Stomach (tissue), 4 donors: ENCODE measurements around the gene SYNPO2.

ENCODE experiments used
- POLR2AphosphoS5 ChIP-seq, 3 donors: sonication (generic); formaldehyde crosslinking; IDR thresholded peaks; one replicate each; pipeline ENCODE4 v1.6.1; 2016; ENCODE audit warnings: antibody characterized with exemption in 3 of 3
- TF ChIP-seq, protein P1 (sequence below), 7 experiments: fragments of 450-650 bp in 4 of 7; fragments of 200-600 bp in 3 of 7; sonication (generic) in 3 of 7; IDR thresholded peaks; one replicate each; pipeline ENCODE4 v1.5.1; 2016 to 2019; ENCODE audit warnings: antibody characterized with exemption in 7 of 7, control low read depth in 2 of 7, mild to moderate bottlenecking in 1 of 7

DNA sequence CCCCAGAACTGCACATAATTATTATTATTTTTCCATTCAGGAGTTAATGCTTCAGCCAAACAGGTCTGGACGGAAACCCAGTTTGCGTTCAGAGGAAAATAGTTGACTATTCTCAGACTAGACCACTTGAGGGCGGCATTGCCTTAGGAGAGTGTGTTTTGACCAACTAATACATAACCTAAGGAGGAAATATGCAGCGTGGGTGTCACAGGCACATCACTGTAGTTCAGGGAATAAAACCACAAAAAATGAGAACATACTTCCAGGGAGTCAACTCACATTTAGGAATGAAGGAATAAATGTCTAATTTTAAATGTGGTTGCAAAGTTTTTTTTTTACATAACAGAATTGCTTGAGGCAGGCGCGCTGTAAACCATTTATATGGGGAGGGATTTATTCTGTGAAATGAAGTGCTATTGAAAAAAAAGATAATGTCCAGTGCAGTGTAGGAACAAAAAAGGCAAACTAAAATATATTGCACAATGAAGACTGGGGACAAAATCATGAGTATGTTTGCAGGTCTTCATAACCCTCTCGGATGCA, 93.3 kb downstream of the SYNPO2 start:
- TF ChIP-seq POLR2AphosphoS5 (IDR thresholded peaks at IDR 0.05): peak in 2 of 3 donors; percentile 23 to 78
- TF ChIP-seq, protein P1, sequence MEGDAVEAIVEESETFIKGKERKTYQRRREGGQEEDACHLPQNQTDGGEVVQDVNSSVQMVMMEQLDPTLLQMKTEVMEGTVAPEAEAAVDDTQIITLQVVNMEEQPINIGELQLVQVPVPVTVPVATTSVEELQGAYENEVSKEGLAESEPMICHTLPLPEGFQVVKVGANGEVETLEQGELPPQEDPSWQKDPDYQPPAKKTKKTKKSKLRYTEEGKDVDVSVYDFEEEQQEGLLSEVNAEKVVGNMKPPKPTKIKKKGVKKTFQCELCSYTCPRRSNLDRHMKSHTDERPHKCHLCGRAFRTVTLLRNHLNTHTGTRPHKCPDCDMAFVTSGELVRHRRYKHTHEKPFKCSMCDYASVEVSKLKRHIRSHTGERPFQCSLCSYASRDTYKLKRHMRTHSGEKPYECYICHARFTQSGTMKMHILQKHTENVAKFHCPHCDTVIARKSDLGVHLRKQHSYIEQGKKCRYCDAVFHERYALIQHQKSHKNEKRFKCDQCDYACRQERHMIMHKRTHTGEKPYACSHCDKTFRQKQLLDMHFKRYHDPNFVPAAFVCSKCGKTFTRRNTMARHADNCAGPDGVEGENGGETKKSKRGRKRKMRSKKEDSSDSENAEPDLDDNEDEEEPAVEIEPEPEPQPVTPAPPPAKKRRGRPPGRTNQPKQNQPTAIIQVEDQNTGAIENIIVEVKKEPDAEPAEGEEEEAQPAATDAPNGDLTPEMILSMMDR (IDR thresholded peaks at IDR 0.05): peak in 5 of 7 experiments; percentile 51 to 78 (median 64)
